Osteoblast (primary cell): Measurements from ENCODE around the gene ABLIM2. TPM values are rescaled to one million over a fixed set of nuclear protein-coding genes. Genes with fewer than 3 reads are reported as not detected.
A peak's percentile ranks its signal among the peaks of the same experiment; 100 is the strongest.

Experiments
- DNase-seq: peaks from one replicate; pipeline ENCODE4 v3.0.0; 2011; ENCODE audit warnings: low spot score, mixed read lengths; ENCODE audit not compliant: insufficient read length; ENCODE audit errors: missing footprints
- H2AFZ ChIP-seq: 2 replicates; pipeline ENCODE4 v1.6.0; 2011; ENCODE audit warnings: mild to moderate bottlenecking, low read length
- H3K27ac ChIP-seq: 2 replicates; pipeline ENCODE4 v1.5.1; 2011; ENCODE audit warnings: mild to moderate bottlenecking, low read depth, low read length, moderate library complexity
- H3K27me3 ChIP-seq: 2 replicates; pipeline ENCODE4 v1.6.0; 2012; ENCODE audit warnings: mild to moderate bottlenecking, control low read depth, inconsistent platforms, low read length, moderate library complexity; ENCODE audit not compliant: insufficient read depth
- H3K36me3 ChIP-seq: 2 replicates; pipeline ENCODE4 v1.5.1; 2011; ENCODE audit warnings: mild to moderate bottlenecking, low read length, control low read depth, moderate library complexity; ENCODE audit not compliant: insufficient read depth
- H3K4me1 ChIP-seq: 2 replicates; pipeline ENCODE4 v1.5.1; 2011; ENCODE audit warnings: mild to moderate bottlenecking, low read length, control low read depth, moderate library complexity; ENCODE audit not compliant: insufficient read depth
- H3K4me2 ChIP-seq: 2 replicates; pipeline ENCODE4 v1.6.0; 2011; ENCODE audit warnings: mild to moderate bottlenecking, low read length; ENCODE audit not compliant: insufficient read depth
- H3K4me3 ChIP-seq: fragments of 200-600 bp; sonication (generic); 3 replicates; pipeline ENCODE4 v1.5.1; 2012; ENCODE audit warnings: mild to moderate bottlenecking, low read length, inconsistent platforms; ENCODE audit not compliant: insufficient read depth
- H3K79me2 ChIP-seq: 2 replicates; pipeline ENCODE4 v1.6.0; 2012; ENCODE audit warnings: mild to moderate bottlenecking, low read length, control low read depth, inconsistent platforms; ENCODE audit not compliant: insufficient read depth
- H3K9me3 ChIP-seq: 2 replicates; pipeline ENCODE4 v1.5.1; 2011; ENCODE audit warnings: low read depth, low read length, control low read depth
- H4K20me1 ChIP-seq: 2 replicates; pipeline ENCODE4 v1.6.0; 2012; ENCODE audit warnings: mild to moderate bottlenecking, low read length, control low read depth; ENCODE audit not compliant: insufficient read depth
- CTCF ChIP-seq: IDR thresholded peaks from 2 replicates; pipeline ENCODE4 v1.5.1; 2011; ENCODE audit warnings: mild to moderate bottlenecking, low read depth, low read length, moderate library complexity; ENCODE audit errors: extremely low read depth
- total RNA-seq: library from RNA; depleted of rRNA; stranded (reverse); fragments of >200 nt; gene quantifications from 2 replicates; pipeline ENCODE4 v1.2.3, GENCODE V29; 2012

The ABLIM2 gene
- total RNA-seq, 1 donor, result 0.36 TPM

DNA sequence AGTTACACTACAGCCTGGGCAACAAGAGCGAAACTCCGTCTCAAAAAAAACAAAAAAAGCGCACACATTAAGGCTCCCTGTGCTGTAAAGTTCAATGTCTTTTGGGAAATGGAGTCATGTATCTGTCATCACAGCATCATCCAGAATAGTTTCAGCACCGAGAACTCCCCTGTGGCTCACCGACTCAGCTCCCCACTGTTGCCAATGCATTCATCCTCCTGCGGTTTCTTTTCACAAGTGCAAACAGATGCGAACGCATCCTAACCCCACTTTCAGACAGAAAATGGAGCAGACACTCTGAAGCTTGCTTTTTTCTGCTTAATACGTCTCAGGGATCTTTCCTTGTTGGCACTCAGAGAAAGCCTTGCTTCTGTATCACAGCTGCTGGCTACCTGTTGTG, 26.7 kb upstream of the ABLIM2 start:
- Histone ChIP-seq H4K20me1 (no peaks in the 10 kb centered on the region), H3K27me3 (no peaks in the 10 kb centered on the region), H3K9me3 (no peaks in the 10 kb centered on the region), H3K79me2 (no peaks in the 10 kb centered on the region), H2AFZ (no peak overlapping the region), H3K4me1 (peaks cover 49% of the 10 kb centered on the region), H3K27ac (peak overlapping the region; percentile 71), H3K4me3 (peak overlapping the region; percentile 41), H3K4me2 (peak overlapping the region; percentile 77), H3K36me3 (no peaks in the 10 kb centered on the region)
- peak; percentile 98 for DNase-seq
- TF ChIP-seq CTCF, result no peak

DNA sequence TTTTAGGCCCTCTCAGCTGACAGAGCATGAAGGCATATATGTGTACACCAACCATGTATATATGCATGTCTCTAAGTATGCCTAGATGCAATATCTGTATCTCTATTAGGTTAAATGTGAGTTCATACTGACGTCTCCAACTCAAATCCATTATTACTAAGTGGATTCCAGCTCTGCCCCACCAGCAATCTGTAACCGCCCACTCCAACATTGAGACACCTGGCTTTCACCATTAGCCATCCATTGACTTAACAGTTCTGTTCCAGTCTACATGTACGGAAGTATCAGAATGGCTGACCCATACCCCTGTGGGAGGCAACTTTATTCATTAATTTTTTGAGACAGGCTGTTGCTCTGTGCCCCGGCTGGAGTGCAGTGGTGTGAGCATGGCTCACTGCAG, 25.4 kb upstream of the ABLIM2 start:
- Histone ChIP-seq H3K4me3 (no peak overlapping the region), H3K27ac (peak overlapping the region; percentile 14), H3K4me1 (peaks cover 49% of the 10 kb centered on the region), H3K9me3 (no peaks in the 10 kb centered on the region), H3K79me2 (no peaks in the 10 kb centered on the region), H4K20me1 (no peaks in the 10 kb centered on the region), H3K36me3 (no peaks in the 10 kb centered on the region), H2AFZ (no peak overlapping the region), H3K27me3 (no peaks in the 10 kb centered on the region), H3K4me2 (no peak overlapping the region)
- peak; percentile 59 for DNase-seq
- no peak for TF ChIP-seq CTCF

DNA sequence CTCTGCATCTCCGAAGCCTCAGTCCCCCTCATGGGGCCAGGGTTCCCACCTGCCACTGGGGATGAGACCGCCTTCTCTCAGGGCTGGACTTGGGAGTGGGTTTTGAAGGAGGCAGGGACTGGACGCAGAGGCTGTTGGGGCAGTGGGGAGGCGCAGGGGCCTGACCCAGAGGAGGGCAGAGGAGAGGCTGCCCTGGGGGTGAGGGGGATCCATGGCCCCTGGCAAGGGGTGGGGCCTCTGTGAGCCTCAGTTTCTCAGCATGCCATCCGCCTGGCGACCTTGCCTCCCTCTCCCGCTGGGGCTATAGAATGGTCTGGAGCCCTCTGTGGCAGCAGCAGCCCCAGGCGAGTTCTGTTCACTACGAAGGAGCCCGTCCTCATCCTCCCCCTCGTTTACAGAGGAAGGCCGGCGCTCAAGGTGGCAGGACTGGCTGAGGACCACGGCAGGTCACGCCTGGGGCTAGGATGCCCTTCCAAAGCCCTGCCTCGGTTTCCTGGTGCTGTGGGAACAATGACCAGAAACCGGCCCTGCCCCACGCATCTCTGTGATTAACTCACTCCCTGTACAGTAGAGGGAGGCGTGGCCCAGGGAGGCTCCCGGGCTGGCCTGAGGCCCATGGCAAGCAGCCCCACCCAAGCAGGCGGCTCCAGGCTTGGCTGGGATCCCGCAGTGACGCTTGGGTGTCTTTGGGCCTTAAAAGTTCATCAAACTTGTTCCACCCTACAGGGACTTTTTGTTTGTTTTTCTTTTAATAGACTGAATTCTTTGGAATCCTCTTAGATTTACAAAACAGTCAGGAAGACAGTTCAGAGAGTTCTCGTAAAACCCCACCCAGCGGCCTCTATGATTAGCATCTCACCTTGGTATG, 24.5 kb upstream of the ABLIM2 start:
- DNase-seq, result peak; percentile 97
- no peak overlapping the region for H2AFZ ChIP-seq
- peak overlapping the region; percentile 37 for H3K27ac ChIP-seq
- no peaks in the 10 kb centered on the region for H3K79me2 ChIP-seq
- H3K4me1 ChIP-seq, result peaks cover 40% of the 10 kb centered on the region
- H3K27me3 ChIP-seq, result no peaks in the 10 kb centered on the region
- TF ChIP-seq CTCF, result no peak
- H3K4me3 ChIP-seq, result no peak overlapping the region
- H4K20me1 ChIP-seq, result no peaks in the 10 kb centered on the region
- H3K4me2 ChIP-seq, result peak overlapping the region; percentile 18
- no peaks in the 10 kb centered on the region for H3K36me3 ChIP-seq
- H3K9me3 ChIP-seq, result no peaks in the 10 kb centered on the region

DNA sequence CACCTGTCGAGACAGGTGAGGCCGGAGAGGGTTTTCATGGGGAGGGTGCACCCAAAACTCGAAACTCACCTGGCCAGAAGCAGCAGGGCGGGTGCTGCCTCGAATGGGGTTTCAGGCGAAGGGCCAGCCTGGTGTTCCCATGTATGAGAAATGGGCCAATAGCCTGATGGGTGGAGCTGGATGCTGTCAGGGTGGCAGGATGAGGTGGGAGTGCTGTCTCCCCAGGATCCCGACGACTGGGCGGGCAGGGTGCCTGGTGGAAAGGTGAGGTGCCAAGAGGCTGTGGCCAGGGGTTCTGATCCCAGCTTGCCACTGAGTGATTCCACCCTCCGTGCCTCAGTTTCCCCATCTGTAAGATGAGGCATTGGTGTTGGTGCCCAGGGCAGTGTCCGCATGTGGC, 23.7 kb upstream of the ABLIM2 start:
- Histone ChIP-seq H3K79me2 (no peaks in the 10 kb centered on the region), H4K20me1 (no peaks in the 10 kb centered on the region), H3K9me3 (no peaks in the 10 kb centered on the region), H3K4me2 (no peak overlapping the region), H3K27me3 (no peaks in the 10 kb centered on the region), H2AFZ (no peak overlapping the region), H3K27ac (no peak overlapping the region), H3K4me1 (peaks cover 35% of the 10 kb centered on the region), H3K36me3 (no peaks in the 10 kb centered on the region), H3K4me3 (no peak overlapping the region)
- no peak for TF ChIP-seq CTCF
- DNase-seq, result no peak
